HepG2 (cell line): ENCODE measurements around the gene TTC6. TPM values are rescaled to one million over a fixed set of nuclear protein-coding genes. Genes with fewer than 3 reads are reported as not detected.

Source experiments
- CBX1 ChIP-seq: IDR thresholded peaks from one replicate; pipeline ENCODE4 v1.6.1; 2016; ENCODE audit warnings: antibody characterized with exemption, low read depth
- CEBPB ChIP-seq: IDR thresholded peaks from 2 replicates; pipeline ENCODE4 v1.6.1; 2011; ENCODE audit warnings: low read depth, low read length, improper control_type of control experiment, borderline replicate concordance
- DR1 ChIP-seq: sonication (generic); formaldehyde crosslinking; IDR thresholded peaks from 2 replicates; pipeline ENCODE4 v1.8.0; 2021; ENCODE audit warnings: mild to moderate bottlenecking, missing genetic modification reagents, inconsistent platforms
- ESRRA ChIP-seq: sonication (generic); formaldehyde crosslinking; IDR thresholded peaks from 2 replicates; pipeline ENCODE4 v1.5.1; 2020; ENCODE audit warnings: mild to moderate bottlenecking, low read depth, missing genetic modification reagents
- FOXA1 ChIP-seq, 2 experiments: fragments of 450-650 bp in 1 of 2; sonication (generic) in 1 of 2; formaldehyde crosslinking in 1 of 2; IDR thresholded peaks; 2 replicates each; pipeline versions ENCODE4 v1.4.0 to v1.6.1; 2016 to 2020; ENCODE audit warnings: missing genetic modification reagents in 1 of 2
- GPBP1L1 ChIP-seq: sonication (generic); formaldehyde crosslinking; IDR thresholded peaks from 2 replicates; pipeline ENCODE4 v1.5.0; 2020; ENCODE audit warnings: mild to moderate bottlenecking, missing genetic modification reagents
- HNF4G ChIP-seq, 2 experiments: sonication (generic) in 1 of 2; formaldehyde crosslinking in 1 of 2; IDR thresholded peaks; 2 replicates each; pipeline versions ENCODE4 v1.4.0 to v1.6.1; 2011 to 2020; ENCODE audit warnings: borderline replicate concordance in 2 of 2, low read depth in 2 of 2, mild to moderate bottlenecking in 2 of 2, low read length in 1 of 2, missing genetic modification reagents in 1 of 2, moderate library complexity in 1 of 2
- IRF2 ChIP-seq: IDR thresholded peaks from 2 replicates; pipeline ENCODE4 v1.6.1; 2018; ENCODE audit warnings: missing genetic modification reagents, missing compliant biosample characterization
- KLF13 ChIP-seq: sonication (generic); formaldehyde crosslinking; IDR thresholded peaks from 2 replicates; pipeline ENCODE4 v1.4.0; 2020; ENCODE audit warnings: mild to moderate bottlenecking, missing genetic modification reagents
- NCOA2 ChIP-seq: sonication (generic); formaldehyde crosslinking; IDR thresholded peaks from 2 replicates; pipeline ENCODE4 v1.8.0; 2022; ENCODE audit warnings: inconsistent platforms
- NFATC3 ChIP-seq: sonication (generic); formaldehyde crosslinking; IDR thresholded peaks from 2 replicates; pipeline ENCODE4 v1.5.1; 2020; ENCODE audit warnings: mild to moderate bottlenecking, missing genetic modification reagents
- RBFOX2 ChIP-seq: fragments of 200-400 bp; formaldehyde crosslinking; IDR thresholded peaks from 2 replicates; pipeline ENCODE4 v1.6.1; 2017; ENCODE audit warnings: low read depth, mild to moderate bottlenecking, low read length
- REPIN1 ChIP-seq: sonication (generic); formaldehyde crosslinking; IDR thresholded peaks from 2 replicates; pipeline ENCODE4 v1.8.0; 2022; ENCODE audit warnings: missing genetic modification reagents, low read depth, mild to moderate bottlenecking, borderline replicate concordance
- SP5 ChIP-seq: IDR thresholded peaks from 2 replicates; pipeline ENCODE4 v1.6.1; 2016; ENCODE audit warnings: low read depth, borderline replicate concordance
- XRCC5 ChIP-seq: fragments of 200-400 bp; formaldehyde crosslinking; optimal IDR thresholded peaks from 2 replicates; pipeline ENCODE3; 2017; ENCODE audit warnings: mild to moderate bottlenecking, low read length
- ZBTB42 ChIP-seq: sonication (generic); formaldehyde crosslinking; IDR thresholded peaks from 2 replicates; pipeline ENCODE4 v1.5.0; 2020; ENCODE audit warnings: mild to moderate bottlenecking, missing genetic modification reagents
- ZNF546 ChIP-seq: sonication (generic); formaldehyde crosslinking; conservative IDR thresholded peaks from 2 replicates; pipeline ENCODE4 v1.8.1; 2023; ENCODE audit warnings: mild to moderate bottlenecking, missing genetic modification reagents
- ZNF776 ChIP-seq: sonication (generic); formaldehyde crosslinking; IDR thresholded peaks from 2 replicates; pipeline ENCODE4 v1.4.0; 2020; ENCODE audit warnings: mild to moderate bottlenecking, missing genetic modification reagents
- polyA plus RNA-seq, 8 experiments: library from polyadenylated mRNA; depleted of rRNA in 3 of 8; stranded (reverse) in 7 of 8; unstranded in 1 of 8; fragments of >200 nt; fragmentation: Illumina TruSeq in 4 of 8; extraction: Trizol in 4 of 8; gene quantifications; 2 replicates each; pipeline versions ENCODE4 v1.2.1 to v1.2.3, GENCODE V29; 2011 to 2016; ENCODE audit warnings: low read depth in 4 of 8, missing spikeins in 1 of 8, mixed read lengths in 1 of 8; ENCODE audit not compliant: insufficient read depth in 1 of 8
- total RNA-seq, 5 experiments: library from RNA; depleted of rRNA; stranded (reverse); fragments of >200 nt; fragmentation: Illumina TruSeq; extraction: Trizol; gene quantifications; 2 replicates each; pipeline ENCODE4 v1.2.3, GENCODE V29; 2016; ENCODE audit warnings: low read depth in 1 of 5
- TF ChIP-seq, protein P1 (sequence below): sonication (generic); formaldehyde crosslinking; IDR thresholded peaks from 2 replicates; pipeline ENCODE4 v1.5.0; 2020; ENCODE audit warnings: mild to moderate bottlenecking, missing genetic modification reagents
- TF ChIP-seq, protein P2 (sequence below): sonication (generic); formaldehyde crosslinking; IDR thresholded peaks from 2 replicates; pipeline ENCODE4 v1.5.0; 2020; ENCODE audit warnings: mild to moderate bottlenecking, missing genetic modification reagents, moderate library complexity
- TF ChIP-seq, protein P3 (sequence below): IDR thresholded peaks from 2 replicates; pipeline ENCODE4 v1.6.1; 2016; ENCODE audit warnings: low read depth, control low read depth

TTC6 gene
- total and polyA plus RNA-seq, 2 of the 13 experiments (the other 11 are each of a cell fraction or from before 2014, with no cell fraction given): 9.3 to 27.4 TPM

DNA sequence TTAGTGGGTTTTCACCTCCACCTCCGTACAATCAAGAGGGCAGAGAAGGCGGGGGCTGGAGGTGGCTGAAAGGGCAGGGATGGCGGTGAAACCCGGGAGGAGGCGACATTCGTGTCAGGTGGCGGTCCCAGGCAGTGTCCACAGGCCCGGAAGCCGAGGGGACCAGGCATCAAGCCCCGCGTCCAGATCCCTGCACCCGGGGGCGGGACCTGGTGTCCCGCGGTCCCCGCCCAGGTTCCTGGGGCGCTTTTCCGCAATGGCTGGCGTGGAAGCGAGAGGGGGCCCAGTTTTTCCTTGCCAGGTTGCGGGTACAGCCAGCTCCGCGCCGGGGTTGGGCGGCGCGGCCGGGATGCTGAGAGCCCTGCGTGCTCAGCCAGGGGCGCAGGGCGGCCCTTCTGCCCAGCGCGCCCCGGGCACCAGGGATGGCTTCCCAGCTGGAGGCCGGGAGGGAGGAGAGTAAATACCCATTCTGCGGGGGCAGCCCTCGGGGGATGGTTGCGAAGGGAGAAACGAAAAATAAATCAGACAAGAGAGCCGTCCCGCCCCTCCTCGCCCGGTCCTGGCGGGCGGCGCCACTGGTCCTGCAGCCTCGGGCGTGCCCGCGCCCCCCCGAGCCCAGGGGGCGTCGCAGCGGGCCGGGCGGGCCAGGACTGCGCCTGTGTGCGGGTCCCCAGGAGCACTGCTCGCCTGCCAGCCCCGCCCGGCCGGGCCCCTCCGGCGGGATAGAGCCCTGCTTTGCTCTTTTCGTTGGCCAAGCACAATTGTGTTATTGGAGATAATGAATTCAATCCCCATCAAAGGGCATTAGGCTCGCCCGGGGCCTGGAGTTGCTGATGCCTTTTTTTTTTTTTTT, 11.8 kb upstream of the TTC6 start (continued):
- TF ChIP-seq, protein P1, sequence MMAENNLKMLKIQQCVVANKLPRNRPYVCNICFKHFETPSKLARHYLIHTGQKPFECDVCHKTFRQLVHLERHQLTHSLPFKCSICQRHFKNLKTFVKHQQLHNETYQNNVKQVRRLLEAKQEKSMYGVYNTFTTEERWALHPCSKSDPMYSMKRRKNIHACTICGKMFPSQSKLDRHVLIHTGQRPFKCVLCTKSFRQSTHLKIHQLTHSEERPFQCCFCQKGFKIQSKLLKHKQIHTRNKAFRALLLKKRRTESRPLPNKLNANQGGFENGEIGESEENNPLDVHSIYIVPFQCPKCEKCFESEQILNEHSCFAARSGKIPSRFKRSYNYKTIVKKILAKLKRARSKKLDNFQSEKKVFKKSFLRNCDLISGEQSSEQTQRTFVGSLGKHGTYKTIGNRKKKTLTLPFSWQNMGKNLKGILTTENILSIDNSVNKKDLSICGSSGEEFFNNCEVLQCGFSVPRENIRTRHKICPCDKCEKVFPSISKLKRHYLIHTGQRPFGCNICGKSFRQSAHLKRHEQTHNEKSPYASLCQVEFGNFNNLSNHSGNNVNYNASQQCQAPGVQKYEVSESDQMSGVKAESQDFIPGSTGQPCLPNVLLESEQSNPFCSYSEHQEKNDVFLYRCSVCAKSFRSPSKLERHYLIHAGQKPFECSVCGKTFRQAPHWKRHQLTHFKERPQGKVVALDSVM: peak; percentile 52; the same call in 1 of the 2 replicates
- TF ChIP-seq ZBTB42 (CRISPR knock-in tag): 0 out of 2 replicates have a peak, but pooled peaks have one; percentile 76
- TF ChIP-seq XRCC5: peak; percentile 84
- TF ChIP-seq ESRRA: no peak
- TF ChIP-seq, protein P2, sequence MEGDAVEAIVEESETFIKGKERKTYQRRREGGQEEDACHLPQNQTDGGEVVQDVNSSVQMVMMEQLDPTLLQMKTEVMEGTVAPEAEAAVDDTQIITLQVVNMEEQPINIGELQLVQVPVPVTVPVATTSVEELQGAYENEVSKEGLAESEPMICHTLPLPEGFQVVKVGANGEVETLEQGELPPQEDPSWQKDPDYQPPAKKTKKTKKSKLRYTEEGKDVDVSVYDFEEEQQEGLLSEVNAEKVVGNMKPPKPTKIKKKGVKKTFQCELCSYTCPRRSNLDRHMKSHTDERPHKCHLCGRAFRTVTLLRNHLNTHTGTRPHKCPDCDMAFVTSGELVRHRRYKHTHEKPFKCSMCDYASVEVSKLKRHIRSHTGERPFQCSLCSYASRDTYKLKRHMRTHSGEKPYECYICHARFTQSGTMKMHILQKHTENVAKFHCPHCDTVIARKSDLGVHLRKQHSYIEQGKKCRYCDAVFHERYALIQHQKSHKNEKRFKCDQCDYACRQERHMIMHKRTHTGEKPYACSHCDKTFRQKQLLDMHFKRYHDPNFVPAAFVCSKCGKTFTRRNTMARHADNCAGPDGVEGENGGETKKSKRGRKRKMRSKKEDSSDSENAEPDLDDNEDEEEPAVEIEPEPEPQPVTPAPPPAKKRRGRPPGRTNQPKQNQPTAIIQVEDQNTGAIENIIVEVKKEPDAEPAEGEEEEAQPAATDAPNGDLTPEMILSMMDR (CRISPR knock-in tag): peak; percentile 32; the same call in 1 of the 2 replicates
- TF ChIP-seq CEBPB: no peak
- no peak for TF ChIP-seq GPBP1L1 (CRISPR knock-in tag)
- TF ChIP-seq KLF13 (CRISPR knock-in tag): 0 out of 2 replicates have a peak, but pooled peaks have one; percentile 23
- TF ChIP-seq NFATC3: no peak
- TF ChIP-seq ZNF546 (CRISPR knock-in tag): 0 out of 2 replicates have a peak, but pooled peaks have one; percentile 40
- TF ChIP-seq CBX1: peak; percentile 25
- TF ChIP-seq IRF2 (CRISPR knock-in tag): peak; percentile 46; the same call in 1 of the 2 replicates
- peak; percentile 92 for TF ChIP-seq RBFOX2
- TF ChIP-seq FOXA1 (IDR thresholded peaks at IDR 0.05): no peak
- TF ChIP-seq FOXA1 (CRISPR knock-in tag; IDR thresholded peaks at IDR 0.05): peak; percentile 56; the same call in 1 of the 2 replicates
- peak; percentile 9; the same call in 1 of the 2 replicates for TF ChIP-seq NCOA2 (CRISPR knock-in tag)
- TF ChIP-seq ZNF776 (CRISPR knock-in tag): no peak
- no peak for TF ChIP-seq HNF4G (IDR thresholded peaks at IDR 0.05; ENCODE audit: borderline replicate concordance, low read depth, low read length)
- peak; percentile 27; the same call in 1 of the 2 replicates for TF ChIP-seq HNF4G (CRISPR knock-in tag; IDR thresholded peaks at IDR 0.05; ENCODE audit: borderline replicate concordance, low read depth)
- 0 out of 2 replicates have a peak, but pooled peaks have one; percentile 38 for TF ChIP-seq DR1 (CRISPR knock-in tag)
- TF ChIP-seq, protein P3, sequence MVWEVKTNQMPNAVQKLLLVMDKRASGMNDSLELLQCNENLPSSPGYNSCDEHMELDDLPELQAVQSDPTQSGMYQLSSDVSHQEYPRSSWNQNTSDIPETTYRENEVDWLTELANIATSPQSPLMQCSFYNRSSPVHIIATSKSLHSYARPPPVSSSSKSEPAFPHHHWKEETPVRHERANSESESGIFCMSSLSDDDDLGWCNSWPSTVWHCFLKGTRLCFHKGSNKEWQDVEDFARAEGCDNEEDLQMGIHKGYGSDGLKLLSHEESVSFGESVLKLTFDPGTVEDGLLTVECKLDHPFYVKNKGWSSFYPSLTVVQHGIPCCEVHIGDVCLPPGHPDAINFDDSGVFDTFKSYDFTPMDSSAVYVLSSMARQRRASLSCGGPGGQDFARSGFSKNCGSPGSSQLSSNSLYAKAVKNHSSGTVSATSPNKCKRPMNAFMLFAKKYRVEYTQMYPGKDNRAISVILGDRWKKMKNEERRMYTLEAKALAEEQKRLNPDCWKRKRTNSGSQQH: no peak
- TF ChIP-seq SP5 (CRISPR knock-in tag): peak; percentile 61; the same call in 1 of the 2 replicates
- peak; percentile 23; the same call in 1 of the 2 replicates for TF ChIP-seq REPIN1
